Vagina (tissue), 2 donors: ENCODE measurements around the gene CFAP73.

ENCODE experiments used
- POLR2AphosphoS5 ChIP-seq, 2 donors: sonication (generic); formaldehyde crosslinking; IDR thresholded peaks; one replicate each; pipeline ENCODE4 v1.9.0; 2017; ENCODE audit warnings: antibody characterized with exemption in 2 of 2, mild to moderate bottlenecking in 2 of 2, low read depth in 1 of 2; ENCODE audit not compliant: insufficient read depth in 1 of 2
- TF ChIP-seq, protein P1 (sequence below), 3 experiments: fragments of 450-650 bp in 2 of 3; fragments of 200-600 bp in 1 of 3; sonication (generic) in 1 of 3; IDR thresholded peaks; one replicate each; pipeline ENCODE4 v1.5.1; 2017 to 2019; ENCODE audit warnings: antibody characterized with exemption in 3 of 3, mild to moderate bottlenecking in 2 of 3, moderate library complexity in 2 of 3

DNA sequence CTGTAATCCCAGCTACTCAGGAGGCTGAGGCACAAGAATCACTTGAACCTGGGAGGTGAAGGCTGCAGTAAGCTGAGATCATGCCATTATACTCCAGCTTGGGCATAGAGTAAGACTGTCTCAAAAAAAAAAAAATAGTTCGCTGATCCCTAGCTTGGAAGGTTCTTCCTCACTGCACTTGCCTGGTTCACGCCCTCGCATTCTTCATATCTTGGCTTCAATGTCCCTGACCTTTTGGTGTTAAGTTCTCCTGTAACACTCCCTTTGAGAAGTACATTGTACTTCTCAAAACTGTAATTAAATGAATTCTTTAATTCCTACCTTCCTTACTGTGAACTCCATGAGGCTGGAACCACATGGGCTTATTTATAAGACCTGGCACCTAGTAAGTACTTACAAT is 55.3 kb downstream of the CFAP73 start:
- TF ChIP-seq, protein P1, sequence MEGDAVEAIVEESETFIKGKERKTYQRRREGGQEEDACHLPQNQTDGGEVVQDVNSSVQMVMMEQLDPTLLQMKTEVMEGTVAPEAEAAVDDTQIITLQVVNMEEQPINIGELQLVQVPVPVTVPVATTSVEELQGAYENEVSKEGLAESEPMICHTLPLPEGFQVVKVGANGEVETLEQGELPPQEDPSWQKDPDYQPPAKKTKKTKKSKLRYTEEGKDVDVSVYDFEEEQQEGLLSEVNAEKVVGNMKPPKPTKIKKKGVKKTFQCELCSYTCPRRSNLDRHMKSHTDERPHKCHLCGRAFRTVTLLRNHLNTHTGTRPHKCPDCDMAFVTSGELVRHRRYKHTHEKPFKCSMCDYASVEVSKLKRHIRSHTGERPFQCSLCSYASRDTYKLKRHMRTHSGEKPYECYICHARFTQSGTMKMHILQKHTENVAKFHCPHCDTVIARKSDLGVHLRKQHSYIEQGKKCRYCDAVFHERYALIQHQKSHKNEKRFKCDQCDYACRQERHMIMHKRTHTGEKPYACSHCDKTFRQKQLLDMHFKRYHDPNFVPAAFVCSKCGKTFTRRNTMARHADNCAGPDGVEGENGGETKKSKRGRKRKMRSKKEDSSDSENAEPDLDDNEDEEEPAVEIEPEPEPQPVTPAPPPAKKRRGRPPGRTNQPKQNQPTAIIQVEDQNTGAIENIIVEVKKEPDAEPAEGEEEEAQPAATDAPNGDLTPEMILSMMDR (IDR thresholded peaks at IDR 0.05) = no peak
- no peak for TF ChIP-seq POLR2AphosphoS5 (IDR thresholded peaks at IDR 0.05; ENCODE audit: insufficient read depth in 1 of 2, low read depth in 1 of 2)
